ENCODE data around the gene ALDH3B1. TPM values are rescaled to one million over a fixed set of nuclear protein-coding genes. Genes with fewer than 3 reads are reported as not detected.

Gene ALDH3B1
- total and polyA plus RNA-seq, 9 of the 15 experiments (the other 6 are each of a cell fraction or from before 2014, with no cell fraction given): 0.01 to 0.35 (median 0.07) TPM; not detected in 2

GRCh38 chr11:68038226-68038717 is 28.1 kb downstream of the ALDH3B1 start (continued):
- TF ChIP-seq RBBP5 (IDR thresholded peaks at IDR 0.05; ENCODE audit: borderline replicate concordance, insufficient read depth, low read length, poor library complexity, severe bottlenecking) (peak; percentile 55), NFATC3 (IDR thresholded peaks at IDR 0.05) (no peak), ZNF174 (CRISPR knock-in tag; IDR thresholded peaks at IDR 0.05) (no peak), ZNF717 (CRISPR knock-in tag; IDR thresholded peaks at IDR 0.05) (no peak), THAP7 (CRISPR knock-in tag; IDR thresholded peaks at IDR 0.05) (0 out of 2 replicates have a peak, but pooled peaks have one; percentile 34), CBFA2T3 (IDR thresholded peaks at IDR 0.05) (peak; percentile 75), E2F1 (CRISPR knock-in tag; IDR thresholded peaks at IDR 0.05) (no peak), MEF2D (tag; conservative IDR thresholded peaks at IDR 0.05; ENCODE audit: low read depth) (no peak), ZBTB7A (IDR thresholded peaks at IDR 0.05; ENCODE audit: borderline replicate concordance, control insufficient read depth, low read depth, low read length) (peak; percentile 82), TBL1XR1 (IDR thresholded peaks at IDR 0.05; ENCODE audit: low read length in 2 of 2) (peak in 1 of 2 experiments; percentile 33; a peak in 1 of 4 replicates), TBP (optimal IDR thresholded peaks at IDR 0.05; ENCODE audit: low read depth, low read length) (no peak), ETV1 (tag; conservative IDR thresholded peaks at IDR 0.05; ENCODE audit: low read depth) (no peak), ZNF592 (IDR thresholded peaks at IDR 0.05) (peak; percentile 47; the same call in 1 of the 2 replicates), VEZF1 (CRISPR knock-in tag; IDR thresholded peaks at IDR 0.05) (peak; percentile 71), ETS1 (conservative IDR thresholded peaks at IDR 0.05; ENCODE audit: control insufficient read depth, low read depth, low read length) (no peak; the same call in 1 of the 2 replicates), ATF1 (CRISPR knock-in tag; IDR thresholded peaks at IDR 0.05) (no peak), ATF1 (tag; IDR thresholded peaks at IDR 0.05) (peak; percentile 42), ESRRB (CRISPR knock-in tag; IDR thresholded peaks at IDR 0.05; ENCODE audit: borderline replicate concordance) (no peak), POLR2A (conservative IDR thresholded peaks at IDR 0.05) (no peak), CREB1 (IDR thresholded peaks at IDR 0.05) (peak; percentile 30; the same call in 1 of the 2 replicates), CREB1 (CRISPR knock-in tag; IDR thresholded peaks at IDR 0.05) (0 out of 2 replicates have a peak, but pooled peaks have one; percentile 29), ZNF695 (CRISPR knock-in tag; IDR thresholded peaks at IDR 0.05) (no peak)

Data from K562 (cell line).